Muscle of arm (tissue), 12 donors: ENCODE results near the gene GOLGA8B. TPM values are rescaled to one million over a fixed set of nuclear protein-coding genes. Genes with fewer than 3 reads are reported as not detected.
A peak's percentile ranks its signal among the peaks of the same experiment; 100 is the strongest.
"Not testable (repeated sequence)": the region's sequence is repeated elsewhere in the genome, so short reads cannot be mapped to it uniquely, and the experiment has no call there.

Experiments
- DNase-seq: peaks from one replicate; pipeline ENCODE4 v3.0.0-alpha.2; 2013
- polyA plus RNA-seq, 12 donors: library from polyadenylated mRNA; unstranded; fragments of 120-200 nt; gene quantifications; one replicate each; pipeline ENCODE4 v1.2.1, GENCODE V29; 2013; ENCODE audit not compliant: insufficient read length in 12 of 12

GOLGA8B gene
- polyA plus RNA-seq, 12 donors: 13.6 to 100 (median 43.6) TPM; not detected in 1

GRCh38 chr15:34600923-34601322 is 17.5 kb upstream of the GOLGA8B start:
- no peak for DNase-seq

- no peak for DNase-seq
Observed at GRCh38 chr15:34598799-34599585, 15.5 kb upstream of the GOLGA8B start.

DNA sequence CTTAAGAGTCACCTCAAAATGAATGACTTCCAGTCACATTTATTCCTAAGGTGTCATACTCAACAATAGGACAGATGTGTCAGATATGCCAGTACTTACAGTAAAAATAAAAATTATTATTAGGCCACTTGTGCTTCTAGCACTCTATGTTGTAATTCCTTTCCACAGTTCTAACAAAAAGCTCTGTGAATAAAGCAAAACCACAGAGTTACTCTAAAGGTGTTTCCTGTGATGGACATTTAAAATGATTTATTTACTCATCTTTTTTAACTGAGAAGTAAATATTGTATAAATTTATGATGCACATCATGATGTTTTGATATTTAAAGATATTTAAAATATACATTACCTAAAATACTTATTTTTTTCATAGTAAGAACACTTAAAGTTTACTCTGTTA is 13.9 kb upstream of the GOLGA8B start:
- DNase-seq: no peak

DNA sequence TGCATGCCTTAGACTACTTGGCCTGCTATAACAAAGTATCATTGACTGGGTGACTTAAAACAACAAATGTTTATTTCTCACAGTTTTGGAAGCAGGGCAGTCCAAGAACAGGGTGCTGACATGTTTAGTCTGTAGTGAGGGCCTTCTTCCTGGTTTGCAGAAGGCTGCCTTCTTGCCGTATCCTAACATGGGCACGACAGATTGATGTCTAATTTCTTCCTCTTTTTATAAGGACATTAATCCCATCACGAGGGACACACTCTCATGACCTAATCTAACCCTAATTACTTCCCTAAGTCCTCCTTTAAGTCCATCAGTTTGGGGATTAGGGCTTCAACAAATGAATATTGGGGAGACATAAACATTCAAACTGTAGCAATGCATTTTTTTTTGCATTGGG is 10.9 kb upstream of the GOLGA8B start:
- no peak for DNase-seq

GRCh38 chr15:34591306-34591705 is 7.9 kb upstream of the GOLGA8B start:
- DNase-seq: no peak

DNA sequence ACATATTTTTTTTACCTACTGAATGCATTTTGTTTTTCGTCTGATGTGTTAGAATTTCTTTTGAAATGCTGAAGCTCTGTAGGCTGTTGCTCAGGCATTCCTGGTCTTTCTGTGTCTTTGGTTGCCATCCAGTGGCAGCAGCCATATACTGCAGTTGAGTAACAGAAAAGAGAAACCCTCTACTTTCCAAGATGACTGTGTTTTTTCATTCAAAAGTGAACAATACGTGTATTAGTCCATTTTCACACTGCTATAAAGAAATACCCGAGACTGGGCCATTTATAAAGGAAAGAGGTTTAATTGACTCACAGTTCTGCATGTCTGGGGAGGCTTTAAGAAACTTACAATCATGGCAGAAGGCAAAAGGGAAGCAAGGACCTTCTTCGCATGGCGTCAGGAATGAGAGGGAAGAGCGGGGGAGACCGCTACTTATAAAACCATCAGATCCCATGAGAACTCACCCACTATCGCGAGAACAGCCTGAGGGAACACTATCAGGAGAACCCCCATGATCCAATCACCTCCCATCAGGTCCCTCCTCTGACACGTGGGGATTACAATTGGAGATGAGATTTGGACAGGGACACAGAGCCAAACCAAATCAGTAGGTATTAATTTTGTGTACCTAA is 4.7 kb upstream of the GOLGA8B start:
- peak; percentile 43 for DNase-seq

DNA sequence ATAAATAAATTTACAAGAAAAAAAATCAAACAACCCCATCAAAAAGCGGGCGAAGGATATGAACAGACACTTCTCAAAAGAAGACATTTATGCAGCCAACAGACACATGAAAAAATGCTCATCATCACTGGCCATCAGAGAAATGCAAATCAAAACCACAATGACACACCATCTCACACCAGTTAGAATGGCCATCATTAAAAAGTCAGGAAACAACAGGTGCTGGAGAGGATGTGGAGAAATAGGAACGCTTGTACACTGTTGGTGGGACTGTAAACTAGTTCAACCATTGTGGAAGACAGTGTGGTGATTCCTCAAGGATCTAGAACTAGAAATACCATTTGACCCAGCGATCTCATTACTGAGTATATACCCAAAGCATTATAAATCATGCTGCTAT is 2.5 kb upstream of the GOLGA8B start:
- DNase-seq: not testable (repeated sequence)

DNA sequence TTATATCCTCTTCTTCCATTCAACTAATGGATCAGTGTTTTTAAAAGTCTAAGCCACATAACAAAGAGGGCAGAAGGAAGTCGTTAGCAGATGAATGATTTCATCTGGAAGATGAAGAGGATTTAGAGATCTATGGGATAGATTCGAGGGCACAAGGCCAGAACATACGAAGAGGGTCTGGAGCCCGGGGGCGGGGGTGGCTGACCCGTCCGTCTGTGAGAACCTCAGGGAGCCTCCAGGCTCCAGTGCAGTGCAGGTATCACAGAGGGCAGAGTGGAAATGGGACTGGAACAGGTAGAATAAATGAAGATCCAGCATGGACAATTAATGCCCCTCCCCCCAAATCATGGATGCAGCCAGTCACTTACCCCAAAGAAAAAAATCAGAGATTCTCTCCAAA is 1.5 kb upstream of the GOLGA8B start:
- DNase-seq: no peak

DNA sequence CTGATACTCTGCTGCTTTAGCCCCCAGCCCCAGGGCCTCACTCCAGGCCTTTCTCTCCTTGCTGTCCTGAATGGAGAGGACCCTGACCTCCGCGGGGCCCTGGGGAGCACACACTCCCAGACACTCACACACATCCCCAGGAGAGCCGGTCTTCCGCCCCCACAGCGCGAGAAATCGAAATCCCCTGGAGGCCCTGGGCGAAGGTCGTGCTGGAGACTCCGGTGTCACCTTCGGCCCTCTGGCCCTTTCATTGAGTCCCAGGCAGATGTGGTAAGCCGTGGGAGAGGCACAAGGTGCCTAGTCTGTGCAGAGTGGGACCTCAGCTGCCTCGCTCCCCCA is 848 bp upstream of the GOLGA8B start:
- no peak for DNase-seq

GRCh38 chr15:34582461-34583371 is 735 bp downstream of the GOLGA8B start:
- DNase-seq: no peak

DNA sequence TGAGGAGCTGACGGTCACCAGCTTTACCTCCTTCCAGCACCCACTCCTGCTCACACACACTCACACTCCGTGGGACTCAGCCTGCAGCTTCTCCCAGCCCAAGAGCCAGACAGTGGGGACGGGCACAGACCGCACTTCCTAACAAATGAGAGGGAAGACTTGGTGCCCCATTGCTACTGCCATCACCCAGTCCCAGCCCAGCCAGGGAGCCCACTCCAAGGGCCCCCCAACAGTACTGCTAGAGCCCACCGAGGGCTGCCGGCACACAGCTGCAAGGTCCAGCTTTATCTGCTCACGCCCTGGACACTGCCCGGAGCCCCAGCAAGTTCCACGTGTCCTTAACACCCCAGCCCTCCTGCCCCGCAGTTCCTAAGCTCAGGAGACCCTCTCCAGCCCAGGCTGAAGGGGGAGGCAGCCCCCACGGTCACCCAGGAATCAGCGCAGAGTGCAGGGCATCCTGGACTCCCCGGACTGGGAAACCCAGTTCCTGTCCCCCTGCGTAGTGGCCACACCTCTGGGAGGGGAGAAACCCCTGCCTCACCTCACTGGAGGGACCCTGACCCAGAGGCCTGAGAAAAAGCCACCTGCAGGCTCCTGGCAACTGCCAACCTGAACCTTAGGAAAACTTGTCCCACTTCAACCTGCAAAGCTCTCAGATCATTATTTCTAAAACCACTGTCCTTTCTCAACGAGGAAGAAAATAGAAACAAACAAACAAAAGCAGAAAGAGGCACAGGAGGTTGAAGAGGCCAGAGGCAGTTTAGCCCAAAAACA is 1.6 kb downstream of the GOLGA8B start:
- DNase-seq: not testable (repeated sequence)

DNA sequence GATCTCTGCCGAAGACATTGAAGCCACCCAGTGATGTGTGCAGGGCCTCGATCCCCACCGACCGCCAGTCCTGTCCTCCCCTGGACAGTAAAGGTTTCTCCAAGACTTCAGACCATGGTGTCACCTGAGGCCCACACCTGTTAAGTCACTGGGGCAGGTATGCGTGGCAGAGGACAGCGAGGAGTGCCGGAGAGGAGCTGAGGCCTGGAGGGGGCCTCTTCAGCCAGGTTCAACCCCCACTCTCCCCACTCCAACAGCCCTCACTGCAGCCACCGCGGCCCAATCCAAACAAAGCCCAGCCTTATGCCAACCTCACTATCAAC is 2.4 kb downstream of the GOLGA8B start:
- no peak for DNase-seq

DNA sequence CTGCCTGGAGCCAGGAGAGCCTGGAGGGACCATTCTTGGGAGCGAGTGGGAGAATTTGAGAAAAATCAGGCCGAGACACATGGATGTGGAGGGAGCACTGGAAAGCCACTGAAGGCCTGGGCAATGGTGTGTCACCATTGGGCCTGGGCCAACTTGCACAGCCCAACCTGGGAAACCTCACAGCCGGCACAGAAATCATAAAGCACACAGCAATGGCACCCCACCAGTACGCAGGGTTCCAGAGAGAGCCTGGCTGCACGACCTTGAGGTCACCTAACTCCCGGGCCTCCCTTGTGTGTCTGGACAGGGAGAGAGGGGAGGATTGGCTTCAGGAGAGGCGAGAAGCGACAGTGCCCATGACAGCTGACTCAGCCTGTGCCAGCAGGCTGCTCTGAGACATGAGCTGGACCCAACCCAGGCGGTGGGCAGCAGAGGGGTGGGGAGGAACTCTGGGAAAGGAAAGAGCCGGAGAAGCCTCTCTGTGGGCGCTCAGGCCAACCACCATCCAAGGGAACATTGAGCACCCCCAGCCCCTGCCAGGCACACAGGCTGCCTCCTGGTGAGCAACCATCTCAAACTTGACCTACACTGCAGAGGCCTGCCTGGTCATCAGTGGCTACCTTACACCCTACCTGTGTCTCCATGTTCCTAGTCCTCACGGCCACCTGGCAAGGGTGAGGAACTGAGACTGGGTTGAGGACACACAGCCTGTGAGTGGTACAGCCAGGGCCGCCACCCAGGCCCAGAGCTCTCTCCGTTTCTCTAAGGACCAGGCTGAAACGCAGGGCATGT is 3.0 kb downstream of the GOLGA8B start:
- DNase-seq: not testable (repeated sequence)

DNA sequence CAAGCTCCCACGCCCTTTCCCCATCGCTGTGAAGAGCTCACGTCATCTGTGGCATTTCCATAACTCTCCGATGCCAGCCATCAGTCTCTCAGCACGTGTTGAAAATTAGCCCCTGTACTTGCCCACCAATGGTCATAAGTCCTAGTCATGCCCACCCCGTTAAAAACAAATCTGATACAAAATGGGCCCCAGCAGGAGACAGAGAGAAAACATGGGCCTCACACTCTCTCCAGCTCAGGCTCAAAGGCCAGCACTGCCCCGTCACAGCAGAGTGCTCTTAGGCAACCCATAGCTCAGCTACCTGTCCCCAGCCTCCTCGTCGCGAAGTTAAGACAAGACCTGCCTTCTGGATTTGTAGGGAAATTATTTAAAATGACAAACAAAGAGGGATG is 5.2 kb downstream of the GOLGA8B start:
- no peak for DNase-seq

GRCh38 chr15:34577658-34578282 is 5.7 kb downstream of the GOLGA8B start:
- not testable (repeated sequence) for DNase-seq

DNA sequence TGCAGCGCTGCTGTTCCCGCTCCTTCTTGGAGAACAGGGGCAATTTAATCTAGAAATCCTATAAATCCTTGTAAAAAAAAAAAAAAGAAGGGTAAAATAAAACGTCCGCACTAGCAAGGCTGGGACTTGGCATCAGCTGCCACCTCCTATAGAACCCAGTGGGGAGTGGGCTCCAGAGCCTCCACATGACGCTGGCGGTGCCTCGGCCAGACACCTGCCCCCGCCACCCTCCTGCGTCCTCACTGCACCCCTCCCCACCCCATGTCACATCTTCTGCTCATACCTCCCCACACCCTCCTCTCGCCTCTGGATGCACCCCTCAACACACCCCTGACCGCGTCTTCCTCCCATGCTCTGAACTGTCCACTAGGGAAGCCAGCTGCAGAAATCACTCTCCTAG is 8.4 kb downstream of the GOLGA8B start:
- DNase-seq: not testable (repeated sequence)

- not testable (repeated sequence) for DNase-seq
Observed at GRCh38 chr15:34572921-34573320, 10.5 kb downstream of the GOLGA8B start.

DNA sequence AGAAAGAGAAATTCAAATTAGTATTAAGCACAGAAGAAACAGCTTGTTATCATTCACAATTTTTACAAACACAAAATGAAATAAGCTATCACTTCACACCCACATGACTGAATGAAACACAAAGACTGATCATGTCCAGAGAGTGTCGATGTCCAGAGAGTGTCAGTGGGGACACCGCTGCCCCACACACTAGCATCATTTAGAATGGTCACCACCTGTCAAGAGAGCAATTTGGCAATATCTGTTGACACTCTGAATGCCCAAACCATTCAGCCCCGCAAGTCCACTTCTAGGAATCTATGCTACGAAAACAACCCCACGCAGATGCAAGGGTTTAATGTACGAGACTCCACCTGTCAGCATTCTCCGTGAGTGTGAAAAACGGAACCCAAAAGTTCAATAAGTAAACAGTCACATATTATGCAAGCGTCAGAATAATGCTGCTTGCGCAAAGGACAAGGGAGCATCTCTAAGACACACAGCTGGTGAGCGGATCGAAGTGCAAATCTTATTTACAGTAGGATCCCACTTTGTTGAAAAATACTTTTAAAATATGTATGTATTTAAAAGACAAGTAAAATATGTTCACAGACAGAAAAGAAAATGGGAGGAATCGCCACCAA is 11.3 kb downstream of the GOLGA8B start:
- not testable (repeated sequence) for DNase-seq

DNA sequence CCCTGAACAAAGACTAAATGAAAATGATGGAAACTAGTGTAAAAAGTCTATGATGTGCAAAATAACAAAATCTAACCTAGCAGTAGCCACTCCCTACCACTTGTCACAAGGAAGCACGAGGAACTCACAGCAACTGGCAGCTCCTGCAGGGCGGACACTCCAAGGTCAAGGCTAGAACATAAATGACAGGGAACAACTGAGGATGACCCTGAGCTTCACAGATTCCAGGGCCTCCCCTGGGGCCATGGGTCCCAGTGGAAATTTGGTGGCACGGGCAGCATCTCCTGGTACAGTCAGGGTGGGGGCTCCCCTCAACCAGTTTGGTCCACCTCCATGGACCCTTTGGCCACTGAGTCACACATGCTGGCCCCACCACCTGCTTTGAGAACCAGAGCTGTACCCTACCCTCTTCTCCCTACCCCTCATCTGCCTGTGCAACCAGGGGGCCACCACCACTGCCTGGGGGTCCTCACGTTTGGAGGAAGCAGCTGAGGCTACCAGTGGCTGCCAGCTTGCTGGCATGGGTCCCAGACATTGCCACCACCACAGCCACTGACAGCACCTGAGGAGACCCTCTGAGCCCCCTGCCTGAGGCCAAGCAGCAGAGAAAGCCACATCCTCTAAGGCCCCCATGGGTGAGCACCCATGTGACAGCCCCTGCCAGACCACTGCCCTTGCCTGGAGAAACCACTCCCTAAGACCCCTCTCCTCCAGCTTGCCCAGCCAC is 13.6 kb downstream of the GOLGA8B start:
- not testable (repeated sequence) for DNase-seq
